HepG2 (cell line): ENCODE measurements around the gene OBP2A.

ENCODE experiments used
- CREB1 ChIP-seq, 2 experiments: fragments of 450-650 bp in 1 of 2; IDR thresholded peaks; 2 replicates each; pipeline ENCODE4 v1.6.1; 2016 to 2017; ENCODE audit warnings: control low read depth in 1 of 2, mild to moderate bottlenecking in 1 of 2, missing compliant biosample characterization in 1 of 2, missing genetic modification characterization in 1 of 2
- NFE2L1 ChIP-seq: sonication (generic); formaldehyde crosslinking; IDR thresholded peaks from 2 replicates; pipeline ENCODE4 v1.4.0; 2020; ENCODE audit warnings: missing genetic modification reagents, mild to moderate bottlenecking, borderline replicate concordance
- POLR2A ChIP-seq, 2 experiments: IDR thresholded peaks; 2 replicates each; pipeline ENCODE4 v1.6.1; 2011; ENCODE audit warnings: low read depth in 2 of 2, low read length in 2 of 2, mild to moderate bottlenecking in 1 of 2, moderate library complexity in 1 of 2; ENCODE audit not compliant: insufficient read depth in 1 of 2
- POLR2AphosphoS5 ChIP-seq: IDR thresholded peaks from 2 replicates; pipeline ENCODE4 v1.6.1; 2012; ENCODE audit warnings: low read depth, low read length
- RERE ChIP-seq: IDR thresholded peaks from 2 replicates; pipeline ENCODE4 v1.6.1; 2016; ENCODE audit warnings: low read depth, missing genetic modification reagents, missing compliant biosample characterization
- SYNCRIP ChIP-seq: fragments of 200-400 bp; formaldehyde crosslinking; IDR thresholded peaks from 2 replicates; pipeline ENCODE4 v1.6.1; 2018; ENCODE audit warnings: mild to moderate bottlenecking, low read depth, low read length; ENCODE audit not compliant: insufficient read depth
- ZNF496 ChIP-seq: sonication (generic); formaldehyde crosslinking; IDR thresholded peaks from 2 replicates; pipeline ENCODE4 v1.8.1; 2023; ENCODE audit warnings: mild to moderate bottlenecking, moderate library complexity, missing genetic modification reagents; ENCODE audit not compliant: insufficient replicate concordance
- ZNF550 ChIP-seq: sonication (generic); formaldehyde crosslinking; IDR thresholded peaks from 2 replicates; pipeline ENCODE4 v1.4.0; 2020; ENCODE audit warnings: mild to moderate bottlenecking, missing genetic modification reagents, borderline replicate concordance
- ZNF564 ChIP-seq: sonication (generic); formaldehyde crosslinking; IDR thresholded peaks from 2 replicates; pipeline ENCODE4 v1.8.1; 2023; ENCODE audit warnings: mild to moderate bottlenecking, missing genetic modification reagents
- ZNF766 ChIP-seq: sonication (generic); formaldehyde crosslinking; IDR thresholded peaks from 2 replicates; pipeline ENCODE4 v1.5.0; 2020; ENCODE audit warnings: missing genetic modification reagents, borderline replicate concordance
- TF ChIP-seq, protein P1 (sequence below): sonication (generic); formaldehyde crosslinking; IDR thresholded peaks from 2 replicates; pipeline ENCODE4 v1.5.0; 2020; ENCODE audit warnings: mild to moderate bottlenecking, missing genetic modification reagents, moderate library complexity
- TF ChIP-seq, protein P2 (sequence below): sonication (generic); formaldehyde crosslinking; IDR thresholded peaks from 2 replicates; pipeline ENCODE4 v1.8.0; 2022; ENCODE audit warnings: mild to moderate bottlenecking, missing genetic modification reagents
- TF ChIP-seq, protein P3 (sequence below): sonication (generic); formaldehyde crosslinking; IDR thresholded peaks from 2 replicates; pipeline ENCODE4 v1.5.0; 2020; ENCODE audit warnings: missing genetic modification reagents

DNA sequence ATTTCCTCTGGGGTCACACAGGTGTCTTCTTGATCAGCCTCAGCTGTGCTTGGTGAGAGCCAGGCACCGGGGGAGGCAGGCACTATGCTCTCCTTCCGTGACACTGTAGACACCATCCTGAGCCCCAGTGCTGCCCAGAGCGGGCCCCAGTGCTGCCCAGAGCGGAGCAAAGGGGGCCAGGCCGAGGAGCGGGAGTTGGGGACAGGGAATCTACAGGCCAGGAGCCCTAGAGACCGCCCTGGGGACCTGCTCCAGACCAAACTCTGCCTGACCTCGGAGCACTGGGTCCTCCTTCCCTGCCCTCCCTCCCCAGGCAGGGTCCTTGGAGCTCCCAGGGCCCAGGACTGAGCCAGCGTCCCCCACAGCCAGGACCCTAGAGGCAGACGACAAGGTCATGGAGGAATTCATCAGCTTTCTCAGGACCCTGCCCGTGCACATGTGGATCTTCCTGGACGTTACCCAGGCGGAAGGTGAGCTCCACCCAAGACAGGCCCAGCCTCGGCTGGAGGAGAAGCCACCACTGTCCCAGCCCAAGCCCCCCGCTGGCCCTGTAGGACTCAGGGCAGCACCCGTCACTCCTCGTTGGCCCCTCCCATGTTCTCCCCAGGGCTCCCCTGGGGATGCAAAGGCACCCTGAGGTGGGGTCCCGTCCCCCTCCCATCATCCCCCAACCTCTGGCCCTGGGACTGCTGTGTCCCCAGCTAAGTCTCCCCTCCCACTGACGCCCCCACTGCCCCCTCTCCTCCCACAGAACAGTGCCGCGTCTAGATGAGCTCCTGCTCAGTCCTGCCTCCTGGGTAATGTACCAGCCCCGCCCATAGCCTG, 45.8 kb downstream of the OBP2A start:
- TF ChIP-seq, protein P1, sequence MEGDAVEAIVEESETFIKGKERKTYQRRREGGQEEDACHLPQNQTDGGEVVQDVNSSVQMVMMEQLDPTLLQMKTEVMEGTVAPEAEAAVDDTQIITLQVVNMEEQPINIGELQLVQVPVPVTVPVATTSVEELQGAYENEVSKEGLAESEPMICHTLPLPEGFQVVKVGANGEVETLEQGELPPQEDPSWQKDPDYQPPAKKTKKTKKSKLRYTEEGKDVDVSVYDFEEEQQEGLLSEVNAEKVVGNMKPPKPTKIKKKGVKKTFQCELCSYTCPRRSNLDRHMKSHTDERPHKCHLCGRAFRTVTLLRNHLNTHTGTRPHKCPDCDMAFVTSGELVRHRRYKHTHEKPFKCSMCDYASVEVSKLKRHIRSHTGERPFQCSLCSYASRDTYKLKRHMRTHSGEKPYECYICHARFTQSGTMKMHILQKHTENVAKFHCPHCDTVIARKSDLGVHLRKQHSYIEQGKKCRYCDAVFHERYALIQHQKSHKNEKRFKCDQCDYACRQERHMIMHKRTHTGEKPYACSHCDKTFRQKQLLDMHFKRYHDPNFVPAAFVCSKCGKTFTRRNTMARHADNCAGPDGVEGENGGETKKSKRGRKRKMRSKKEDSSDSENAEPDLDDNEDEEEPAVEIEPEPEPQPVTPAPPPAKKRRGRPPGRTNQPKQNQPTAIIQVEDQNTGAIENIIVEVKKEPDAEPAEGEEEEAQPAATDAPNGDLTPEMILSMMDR (CRISPR knock-in tag): no peak
- TF ChIP-seq, protein P2, sequence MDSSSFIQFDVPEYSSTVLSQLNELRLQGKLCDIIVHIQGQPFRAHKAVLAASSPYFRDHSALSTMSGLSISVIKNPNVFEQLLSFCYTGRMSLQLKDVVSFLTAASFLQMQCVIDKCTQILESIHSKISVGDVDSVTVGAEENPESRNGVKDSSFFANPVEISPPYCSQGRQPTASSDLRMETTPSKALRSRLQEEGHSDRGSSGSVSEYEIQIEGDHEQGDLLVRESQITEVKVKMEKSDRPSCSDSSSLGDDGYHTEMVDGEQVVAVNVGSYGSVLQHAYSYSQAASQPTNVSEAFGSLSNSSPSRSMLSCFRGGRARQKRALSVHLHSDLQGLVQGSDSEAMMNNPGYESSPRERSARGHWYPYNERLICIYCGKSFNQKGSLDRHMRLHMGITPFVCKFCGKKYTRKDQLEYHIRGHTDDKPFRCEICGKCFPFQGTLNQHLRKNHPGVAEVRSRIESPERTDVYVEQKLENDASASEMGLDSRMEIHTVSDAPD (CRISPR knock-in tag): no peak
- TF ChIP-seq ZNF766 (CRISPR knock-in tag): no peak
- no peak for TF ChIP-seq POLR2A (IDR thresholded peaks at IDR 0.05; ENCODE audit: insufficient read depth in 1 of 2, low read depth in 2 of 2, low read length in 2 of 2)
- TF ChIP-seq, protein P3, sequence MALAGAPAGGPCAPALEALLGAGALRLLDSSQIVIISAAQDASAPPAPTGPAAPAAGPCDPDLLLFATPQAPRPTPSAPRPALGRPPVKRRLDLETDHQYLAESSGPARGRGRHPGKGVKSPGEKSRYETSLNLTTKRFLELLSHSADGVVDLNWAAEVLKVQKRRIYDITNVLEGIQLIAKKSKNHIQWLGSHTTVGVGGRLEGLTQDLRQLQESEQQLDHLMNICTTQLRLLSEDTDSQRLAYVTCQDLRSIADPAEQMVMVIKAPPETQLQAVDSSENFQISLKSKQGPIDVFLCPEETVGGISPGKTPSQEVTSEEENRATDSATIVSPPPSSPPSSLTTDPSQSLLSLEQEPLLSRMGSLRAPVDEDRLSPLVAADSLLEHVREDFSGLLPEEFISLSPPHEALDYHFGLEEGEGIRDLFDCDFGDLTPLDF (CRISPR knock-in tag): no peak
- TF ChIP-seq SYNCRIP: no peak
- no peak for TF ChIP-seq CREB1 (IDR thresholded peaks at IDR 0.05)
- TF ChIP-seq CREB1 (CRISPR knock-in tag; IDR thresholded peaks at IDR 0.05): no peak
- no peak for TF ChIP-seq ZNF550 (CRISPR knock-in tag)
- TF ChIP-seq ZNF564 (CRISPR knock-in tag): no peak
- TF ChIP-seq RERE: no peak
- TF ChIP-seq NFE2L1: no peak
- no peak for TF ChIP-seq POLR2AphosphoS5
- no peak for TF ChIP-seq ZNF496 (CRISPR knock-in tag)
